Left lobe of liver (tissue), 2 donors: ENCODE data around the gene CMTR2. TPM values are rescaled to one million over a fixed set of nuclear protein-coding genes. Genes with fewer than 3 reads are reported as not detected.

Experiments
- ATAC-seq: fragments of 200-7000 bp; cut with Tn5 transposase; one replicate; pipeline ENCODE4 v1.9.1; 2020; ENCODE audit warnings: mild to moderate bottlenecking, moderate library complexity
- DNase-seq: peaks from one replicate; pipeline ENCODE4 v3.0.0-alpha.2; 2020; ENCODE audit warnings: low spot score
- total RNA-seq: library from RNA; stranded (reverse); gene quantifications from one replicate; pipeline ENCODE4 v1.2.1, GENCODE V29; 2021
- donor health status: DM: no; HTN: no; CAD: no; lungs with moderate emphysema.
- donor health status: DM: no; HTN: yes; CAD: no.

The CMTR2 gene
- total RNA-seq, 1 donor from 2014 or later, result 9.3 TPM

GRCh38 chr16:71282943-71283342 lies 6.3 kb downstream of the CMTR2 start:
- no peak for ATAC-seq

DNA sequence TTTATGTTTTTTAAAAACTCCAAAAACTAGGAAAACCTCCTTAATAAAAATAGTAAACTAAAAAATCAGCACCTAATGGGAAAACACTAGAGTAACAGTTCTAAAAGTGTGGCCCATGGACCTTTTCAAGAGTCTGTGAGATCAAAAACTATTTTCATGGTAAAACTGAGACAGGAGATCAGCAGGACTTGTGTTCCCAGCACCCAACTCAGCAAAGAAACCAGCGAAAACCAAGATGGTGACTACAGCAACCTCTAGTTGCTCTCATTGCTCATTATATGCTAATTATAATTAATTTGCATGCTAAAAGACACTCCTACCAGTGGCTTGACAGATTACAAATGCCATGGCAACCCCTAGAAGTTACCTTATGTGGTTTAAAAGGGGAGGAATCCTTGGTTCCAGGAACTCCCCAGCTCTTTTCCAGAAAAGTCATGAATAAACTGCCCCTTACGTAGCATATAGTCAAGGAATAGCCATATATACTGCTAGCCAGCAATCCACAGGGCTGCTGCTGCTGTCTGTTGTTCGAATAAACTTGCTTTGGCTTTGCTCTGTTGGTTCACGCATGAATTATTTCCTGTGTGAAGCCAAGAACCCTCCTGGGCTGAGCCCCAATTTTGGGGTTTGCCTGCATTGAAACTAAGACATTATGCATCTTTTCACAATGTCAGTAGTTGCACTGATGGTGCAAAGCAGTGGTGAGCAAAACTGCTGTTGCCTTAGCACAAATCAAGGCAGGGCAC lies 12.4 kb downstream of the CMTR2 start:
- DNase-seq (no peak), ATAC-seq (no peak)

More at GRCh38 chr16:71282943-71283342, 6.3 kb downstream of the CMTR2 start:
- no peak for DNase-seq

DNA sequence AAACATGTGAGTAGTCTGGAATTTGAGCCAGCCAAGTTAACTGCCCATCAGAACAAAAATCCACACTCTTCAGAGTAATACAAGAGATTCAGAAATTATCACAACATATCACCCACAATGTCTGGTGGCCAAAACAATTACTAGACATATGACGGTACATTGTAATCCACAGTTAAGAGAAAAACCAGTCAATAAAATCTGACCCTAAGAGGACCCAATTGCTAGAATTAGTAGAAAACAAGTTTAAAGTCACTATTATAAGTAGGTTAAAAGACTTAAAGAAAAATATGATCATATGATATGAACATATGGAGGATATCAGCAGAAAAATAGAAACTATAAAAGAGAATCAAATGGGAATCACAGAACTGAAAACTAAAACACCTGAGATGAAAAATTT lies 15.8 kb downstream of the CMTR2 start:
- ATAC-seq (no peak), DNase-seq (no peak)

DNA sequence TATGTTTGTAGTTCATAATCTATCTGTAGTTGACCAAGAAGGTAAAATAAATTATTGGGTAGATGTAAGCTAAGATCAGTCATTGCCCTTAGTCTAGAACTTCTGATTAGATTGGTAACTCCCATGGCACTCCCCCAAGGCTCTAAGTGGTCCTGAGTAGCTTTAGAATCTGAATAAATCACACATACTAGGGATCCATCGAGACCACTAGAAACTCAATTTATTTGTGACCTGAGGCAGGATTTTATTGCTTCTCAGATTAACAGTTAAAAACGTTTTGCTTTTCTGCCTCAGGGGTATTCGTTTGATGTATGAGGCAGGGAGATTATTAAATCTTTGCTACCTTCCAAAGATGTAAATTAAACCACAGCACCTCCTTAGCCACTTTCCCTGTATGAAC lies 24.9 kb downstream of the CMTR2 start:
- DNase-seq (no peak), ATAC-seq (no peak)

DNA sequence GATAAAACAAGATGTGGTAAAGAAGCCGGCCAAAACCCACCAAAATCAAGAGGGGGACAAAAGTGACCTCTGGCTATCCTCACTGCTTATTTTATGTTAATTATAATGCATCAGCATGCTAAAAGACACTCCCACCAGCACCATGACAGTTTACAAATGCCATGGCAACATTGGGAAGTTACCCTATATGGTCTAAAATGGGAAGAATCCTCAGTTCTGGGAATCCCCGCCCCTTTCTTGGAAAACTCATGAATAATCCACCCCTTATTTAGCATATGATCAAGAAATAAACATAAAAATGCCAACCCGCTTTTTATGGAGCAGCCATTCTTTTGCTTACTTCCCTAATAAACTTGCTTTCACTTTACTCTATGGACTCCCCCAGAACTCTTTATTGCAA lies 25.6 kb downstream of the CMTR2 start:
- DNase-seq (no peak), ATAC-seq (no peak)

DNA sequence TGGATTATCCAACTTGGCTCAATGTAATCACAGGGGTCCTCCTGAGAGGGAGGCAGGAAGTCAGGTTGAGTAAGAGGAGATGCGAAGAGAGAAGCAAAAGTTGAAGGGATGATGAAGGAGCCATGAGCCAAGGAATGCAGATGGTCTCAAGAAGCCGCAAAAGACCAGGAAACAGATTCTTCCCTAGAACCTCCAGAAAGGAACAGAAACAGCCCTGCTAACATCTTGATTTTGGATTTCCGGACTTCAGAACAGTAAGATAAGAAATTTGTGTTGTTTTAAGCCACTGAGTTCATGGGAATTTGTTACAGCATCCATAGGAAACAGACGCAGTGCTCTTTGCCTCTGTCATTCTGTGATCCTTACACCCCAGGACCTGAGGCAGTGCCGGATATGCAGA lies 26.8 kb downstream of the CMTR2 start:
- no peak for DNase-seq
- no peak for ATAC-seq

- peak; percentile 83 for ATAC-seq
- no peak for DNase-seq
Observed at GRCh38 chr16:71260995-71261394, 28.2 kb downstream of the CMTR2 start.

DNA sequence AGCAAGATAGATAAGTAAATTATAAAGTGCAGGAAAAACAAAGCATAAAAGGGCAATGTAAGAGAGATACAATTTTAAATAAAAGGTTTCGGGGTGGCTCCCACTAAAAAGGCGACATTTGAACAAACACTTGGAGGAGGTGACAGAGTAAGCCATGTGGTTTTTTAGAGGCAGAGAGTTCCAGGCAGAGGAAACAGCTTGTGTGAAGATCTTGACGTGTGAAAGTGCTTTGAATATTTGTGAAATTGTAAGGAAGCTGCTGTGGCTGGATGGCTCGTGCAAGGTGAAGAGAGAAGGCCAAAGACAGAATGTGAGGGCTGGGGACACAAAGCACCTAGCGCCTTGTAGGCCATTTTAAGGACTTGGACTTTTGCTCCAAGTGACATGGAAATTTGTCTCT lies 30.1 kb downstream of the CMTR2 start:
- DNase-seq (no peak), ATAC-seq (no peak)

GRCh38 chr16:71258372-71258771 lies 30.8 kb downstream of the CMTR2 start:
- DNase-seq (no peak), ATAC-seq (no peak)

- no peak for ATAC-seq
- no peak for DNase-seq
Observed at GRCh38 chr16:71257768-71258167, 31.4 kb downstream of the CMTR2 start.

GRCh38 chr16:71255721-71256120 lies 33.5 kb downstream of the CMTR2 start:
- ATAC-seq (no peak), DNase-seq (no peak)

- ATAC-seq, result no peak
- DNase-seq, result no peak
Observed at GRCh38 chr16:71254832-71255525, 34.2 kb downstream of the CMTR2 start.

GRCh38 chr16:71250461-71251235 lies 38.6 kb downstream of the CMTR2 start:
- DNase-seq (no peak), ATAC-seq (peak; percentile 59)

GRCh38 chr16:71249399-71249798 lies 39.8 kb downstream of the CMTR2 start:
- ATAC-seq (no peak), DNase-seq (no peak)

DNA sequence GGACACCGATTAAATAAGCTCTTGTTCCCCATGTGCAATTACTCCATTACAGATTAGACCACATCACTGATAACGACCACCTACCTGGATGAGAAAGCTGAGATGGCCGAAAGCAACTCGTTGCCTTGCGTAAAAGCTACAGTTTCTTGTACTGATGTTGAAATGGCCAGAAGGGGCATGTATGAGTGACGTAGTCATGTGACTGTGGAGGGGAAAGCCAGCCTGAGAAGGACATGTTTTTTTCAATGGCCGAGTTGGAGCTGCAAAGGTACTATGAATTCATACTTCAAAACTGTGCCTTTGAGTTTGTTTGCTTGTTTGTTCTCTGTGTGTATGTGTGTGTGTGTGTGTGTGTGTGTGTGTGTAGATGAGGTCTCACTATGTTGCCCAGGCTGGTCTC lies 41.7 kb downstream of the CMTR2 start:
- ATAC-seq (no peak), DNase-seq (no peak)

DNA sequence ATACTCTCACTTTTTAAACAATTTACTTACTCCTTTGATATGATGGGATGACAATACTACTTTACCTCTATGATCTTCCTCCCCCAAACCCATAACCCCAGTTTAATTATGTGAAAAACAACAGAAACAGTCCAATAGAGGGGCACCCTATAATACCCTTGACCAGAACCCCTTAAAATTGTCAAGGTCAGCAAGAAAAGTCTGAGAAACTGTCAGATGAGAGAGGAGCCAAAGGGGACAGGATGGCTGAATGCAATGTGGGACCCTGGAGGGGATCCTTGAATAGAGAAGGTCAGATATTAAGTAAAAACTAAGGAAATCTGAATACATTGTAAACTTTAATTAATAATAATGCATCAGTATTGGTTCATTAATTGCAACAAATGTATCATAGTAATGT lies 42.9 kb downstream of the CMTR2 start:
- ATAC-seq (no peak), DNase-seq (no peak)

GRCh38 chr16:71244521-71244920 lies 44.7 kb downstream of the CMTR2 start:
- ATAC-seq, result no peak
- no peak for DNase-seq

DNA sequence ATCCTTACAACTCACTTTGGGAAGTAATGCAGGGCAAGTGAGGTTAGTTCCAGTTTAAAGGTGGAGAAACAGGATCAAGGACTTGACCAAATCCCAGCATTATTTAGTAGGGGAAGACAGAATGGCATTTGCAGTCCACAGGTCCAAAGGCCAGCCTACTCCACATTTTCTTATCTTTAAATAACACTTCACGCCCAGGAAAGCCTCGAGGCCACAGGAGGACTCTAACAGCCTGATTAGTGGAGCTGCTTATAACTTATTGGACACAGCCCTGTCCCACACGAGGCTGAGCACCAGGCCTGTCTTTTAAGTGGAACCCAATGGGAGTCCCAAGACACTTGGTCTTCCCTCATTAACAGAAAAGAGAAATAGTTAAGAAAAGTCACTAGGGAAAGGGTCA lies 46.6 kb downstream of the CMTR2 start:
- no peak for DNase-seq
- ATAC-seq, result no peak

GRCh38 chr16:71242036-71242435 lies 47.2 kb downstream of the CMTR2 start:
- ATAC-seq (no peak), DNase-seq (no peak)
